Fibroblast of peridontal ligament (primary cell): ENCODE results near the gene APC2.
"Not testable (repeated sequence)": the region's sequence is repeated elsewhere in the genome, so short reads cannot be mapped to it uniquely, and the experiment has no call there.

ENCODE experiments used
- DNase-seq: peaks from one replicate; pipeline ENCODE4 v3.0.0-alpha.2; 2010; ENCODE audit errors: extremely low read depth

APC2 gene

DNA sequence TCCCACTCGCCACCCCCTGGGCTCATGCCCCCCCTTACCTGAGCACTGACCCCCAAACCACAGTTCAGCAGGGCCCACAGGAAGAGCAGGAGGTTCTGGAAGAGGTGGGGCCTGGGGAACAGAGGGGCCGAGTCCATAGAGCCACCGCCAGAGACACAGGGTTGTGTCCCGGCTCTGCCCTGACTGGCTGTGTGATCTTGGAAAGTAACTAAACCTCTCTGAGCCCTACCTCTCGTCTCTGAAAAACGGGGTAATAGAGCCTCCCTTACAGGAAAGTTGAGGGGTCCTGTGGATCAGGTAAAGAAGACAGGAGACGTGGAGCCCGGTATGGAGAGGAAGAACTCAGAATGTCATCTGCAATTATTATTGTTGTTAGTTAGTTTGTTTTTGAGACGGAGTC is 60.9 kb downstream of the APC2 start:
- DNase-seq, result no peak

DNA sequence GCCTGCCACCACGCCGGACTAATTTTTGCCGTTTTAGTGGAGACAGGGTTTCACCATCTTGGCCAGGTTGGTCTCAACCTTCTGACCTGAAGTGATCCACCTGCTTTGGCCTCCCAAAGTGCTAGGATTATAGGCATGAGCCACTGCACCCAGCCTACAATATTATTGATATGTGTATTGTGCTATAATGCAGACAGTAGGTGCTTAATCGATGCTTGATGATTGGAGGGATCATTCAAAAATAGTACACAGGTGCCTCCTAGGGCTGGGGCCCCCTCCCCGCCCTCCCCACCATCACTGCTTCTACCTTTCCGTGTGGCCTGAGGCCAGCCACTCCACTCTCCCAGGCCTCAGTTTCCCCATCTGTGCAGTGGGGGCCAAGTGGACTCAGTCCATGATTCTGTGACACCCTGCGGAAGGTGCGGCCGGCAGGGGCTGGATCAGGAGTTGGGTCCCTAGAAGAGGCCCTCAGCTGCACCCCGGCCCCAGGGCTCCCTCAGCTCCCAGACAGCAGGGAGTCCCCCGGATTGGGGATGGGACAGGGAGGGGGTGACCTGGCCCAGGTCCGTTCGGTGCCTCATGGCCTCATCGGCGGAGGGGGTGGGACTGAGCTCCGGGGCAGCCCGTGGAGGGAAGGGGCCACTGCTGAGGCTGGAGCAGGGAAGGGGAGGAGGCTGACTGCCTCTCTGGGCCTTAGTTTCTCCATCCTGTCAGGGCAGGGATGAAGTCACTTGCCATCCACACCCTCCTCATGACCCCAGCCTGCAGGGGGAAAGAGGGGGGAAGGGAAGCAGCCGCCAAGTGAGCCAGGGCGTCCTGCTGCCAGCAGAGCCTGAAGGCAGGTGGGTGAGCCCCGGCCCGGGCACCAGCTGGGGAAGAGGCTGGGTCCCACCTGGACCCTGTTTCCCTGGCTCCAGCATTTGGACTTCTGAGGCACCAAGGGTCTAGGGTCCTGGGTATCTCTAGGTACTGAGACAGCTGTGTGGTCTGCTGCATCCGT is 61.7 kb downstream of the APC2 start:
- DNase-seq, result no peak

DNA sequence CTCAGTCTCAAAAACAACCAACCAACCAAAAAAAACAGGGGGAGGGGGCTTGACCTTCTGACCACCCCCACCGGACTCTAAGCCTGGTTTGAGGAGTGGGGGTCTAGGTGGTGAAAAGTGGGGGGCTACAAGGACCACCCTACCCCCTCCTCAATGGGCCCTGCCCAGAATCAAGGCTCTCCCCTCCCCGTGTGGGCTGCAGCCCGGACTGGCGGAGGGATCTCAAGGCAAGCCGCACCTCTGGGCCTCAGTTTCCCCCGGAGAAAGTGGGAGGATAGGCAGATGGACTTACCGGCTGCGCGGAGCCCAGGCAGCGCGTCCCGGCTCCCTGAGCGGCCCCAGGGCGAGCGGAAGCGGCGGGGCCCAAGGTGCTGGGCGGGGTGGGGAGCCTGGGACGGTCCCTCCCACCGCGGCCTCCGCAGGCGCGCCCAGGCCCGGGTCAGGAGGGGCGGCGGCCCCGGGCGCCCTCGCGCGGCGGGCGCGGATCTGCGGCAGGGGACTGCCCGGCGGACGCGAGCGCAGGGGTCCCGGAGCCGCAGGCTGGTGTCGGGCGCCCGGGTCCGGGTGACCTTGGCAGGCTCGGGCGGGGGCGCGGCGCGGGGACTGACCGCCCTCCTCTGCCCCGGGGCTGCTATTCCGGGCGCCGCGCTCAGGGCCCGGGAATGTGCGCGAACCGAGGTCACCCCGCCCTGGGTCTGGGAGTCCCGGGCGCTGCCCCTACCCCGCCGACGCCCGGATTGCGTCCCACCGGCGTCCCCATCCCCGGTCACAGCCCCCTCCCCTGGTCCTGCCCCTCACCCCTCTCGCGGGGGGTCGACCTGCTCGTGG is 63.0 kb downstream of the APC2 start, which contains the start of gene ADAMTSL5:
ADAMTSL5 (minus strand) TSS at position 349 of the 828 bp plus-strand sequence. CDS start 2,076 bp downstream, outside the sequence.
- peak; percentile 26 for DNase-seq

DNA sequence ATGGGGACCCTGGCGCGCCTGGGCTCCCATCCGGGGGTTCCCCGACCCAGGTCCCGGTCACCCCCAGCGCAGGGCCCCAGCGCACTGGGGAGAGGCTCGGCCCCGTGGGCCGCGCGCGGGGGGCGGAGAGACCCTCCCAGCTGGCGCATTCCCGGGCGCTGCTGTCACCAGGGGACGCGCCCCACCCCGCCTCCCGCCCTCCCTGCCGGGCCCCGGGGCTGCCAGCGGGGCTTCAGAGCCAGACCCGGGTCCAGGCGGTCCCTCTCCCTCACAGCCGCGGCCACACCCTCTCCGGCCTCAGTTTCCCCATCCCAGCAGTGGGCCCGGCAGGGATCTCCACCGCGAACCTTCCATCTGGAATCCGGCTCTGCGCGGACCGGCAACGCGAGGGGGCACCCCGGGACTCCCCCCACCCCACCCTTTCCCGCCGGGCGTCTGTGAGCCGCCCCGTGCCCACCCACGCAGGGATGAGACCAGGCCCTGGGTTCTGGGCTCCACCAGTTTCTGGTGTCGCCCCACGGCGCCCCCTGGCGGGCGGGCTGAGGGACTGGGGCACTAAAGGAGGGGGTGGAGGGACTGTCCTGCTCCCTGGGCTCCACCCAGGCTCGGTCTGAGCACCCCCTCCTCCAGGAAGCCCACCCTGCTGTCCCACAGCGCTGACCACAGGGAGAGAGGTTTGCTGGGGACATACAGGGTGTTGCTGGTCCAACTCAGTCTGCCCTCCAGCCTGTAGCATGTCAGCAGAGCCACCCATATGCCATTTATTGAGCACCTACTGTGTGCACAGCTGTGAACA is 63.8 kb downstream of the APC2 start:
- DNase-seq, result peak; percentile 43

DNA sequence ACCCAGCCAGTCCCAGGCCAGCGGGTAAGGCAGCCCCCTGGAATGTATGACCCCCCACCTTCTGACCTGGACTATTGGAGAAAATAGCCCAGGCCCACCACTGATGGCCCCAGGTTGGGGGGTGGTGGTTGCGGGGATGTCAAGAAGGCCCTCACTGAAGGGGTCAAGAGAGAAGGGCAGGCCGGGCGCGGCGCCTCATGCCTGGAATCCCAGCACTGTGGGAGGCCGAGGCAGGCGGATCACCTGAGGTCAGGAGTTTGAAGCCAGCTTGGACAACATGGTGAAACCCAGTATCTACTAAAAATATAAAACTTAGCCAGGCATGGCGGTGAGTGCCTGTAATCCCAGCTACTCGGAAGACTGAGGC is 64.4 kb downstream of the APC2 start:
- no peak for DNase-seq

DNA sequence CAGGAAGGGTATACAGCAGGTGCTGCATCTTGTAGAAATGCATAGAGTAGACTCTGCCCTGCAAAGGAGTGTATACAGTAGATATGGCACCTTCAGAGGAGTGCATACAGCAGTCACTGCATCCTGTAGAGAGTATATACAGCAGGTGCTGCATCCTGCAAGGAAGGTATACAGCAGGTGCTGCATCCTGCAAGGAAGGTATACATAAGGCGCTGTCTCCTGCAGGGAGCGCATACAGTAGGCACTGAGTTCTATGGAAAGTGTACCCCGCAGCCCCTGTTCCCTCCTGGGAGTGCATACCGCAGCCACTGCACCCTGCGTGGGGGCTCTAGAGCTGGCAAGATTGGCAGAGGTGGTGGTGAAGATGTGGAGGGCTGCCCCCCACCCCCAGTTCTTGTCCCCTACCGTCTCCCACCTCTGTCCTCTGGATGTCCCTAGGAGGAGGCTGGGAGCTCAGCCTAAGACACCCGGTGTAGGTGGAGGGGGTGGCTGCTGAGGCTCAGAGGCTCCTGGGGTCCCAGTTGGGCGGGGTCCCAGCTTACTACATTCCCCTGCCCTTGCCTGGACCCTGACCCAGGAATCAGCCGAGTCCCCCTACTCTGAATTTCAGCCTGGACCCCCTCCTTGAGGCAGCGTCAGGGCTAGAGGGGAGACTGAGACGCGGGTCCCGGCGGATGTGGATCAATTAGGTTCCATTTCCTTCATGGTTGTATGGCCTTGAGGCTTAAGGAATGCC is 65.2 kb downstream of the APC2 start:
- no peak for DNase-seq

DNA sequence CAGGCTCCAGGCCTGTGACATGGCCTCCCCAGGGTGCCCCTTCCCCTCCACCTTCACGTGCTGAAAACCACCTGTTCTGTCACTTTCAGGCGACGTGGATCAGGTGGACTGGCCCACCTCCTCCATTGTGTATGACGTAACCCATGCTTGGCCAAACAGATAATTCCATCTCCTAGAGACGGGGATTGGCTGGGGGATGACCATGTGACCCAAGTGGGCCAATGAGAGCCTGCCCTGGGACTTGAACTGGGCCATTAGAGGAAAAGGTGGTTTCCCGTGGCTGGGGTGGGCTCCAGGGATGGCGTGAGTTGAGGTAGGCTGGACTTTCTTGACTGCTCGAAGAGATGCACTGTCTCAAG is 66.5 kb downstream of the APC2 start:
- no peak for DNase-seq

DNA sequence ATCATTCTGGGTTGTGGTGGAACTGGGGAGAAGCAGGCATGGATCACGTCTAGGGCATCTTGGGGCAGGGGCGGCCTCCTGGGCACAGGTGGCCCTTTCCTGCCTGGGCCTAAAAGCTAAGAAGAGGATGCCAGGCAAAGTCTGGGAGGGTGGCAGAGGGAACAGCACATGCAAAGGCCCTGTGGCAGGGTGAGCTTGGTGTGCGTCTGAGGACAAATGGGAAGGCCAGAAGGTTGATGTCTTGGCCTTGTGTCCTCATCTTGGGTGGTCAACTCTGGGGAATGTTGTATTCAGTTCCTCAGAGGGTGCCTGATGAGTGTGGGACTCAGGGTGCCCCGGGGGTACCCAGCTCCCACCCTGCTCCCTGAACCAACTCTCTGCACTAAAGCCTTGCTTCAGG is 68.5 kb downstream of the APC2 start:
- DNase-seq, result no peak

DNA sequence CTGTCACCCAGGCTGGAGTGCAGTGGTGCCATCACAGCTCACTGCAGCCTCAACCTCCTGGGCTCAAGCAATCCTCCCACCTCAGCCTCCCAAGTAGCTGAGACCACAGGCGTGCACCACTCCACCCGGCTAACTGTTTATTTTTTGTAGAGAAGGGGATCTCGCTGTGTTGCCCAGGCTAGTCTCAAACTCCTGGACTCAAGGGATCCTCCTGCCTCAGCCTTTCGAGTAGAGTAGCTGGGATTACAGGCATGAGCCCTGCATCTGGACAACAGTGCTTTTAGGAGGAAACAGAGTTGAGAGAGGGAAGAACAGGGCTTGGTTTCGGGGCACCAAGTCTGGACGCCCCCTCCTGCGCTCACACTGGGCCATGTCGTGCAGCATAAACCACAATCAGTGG is 69.9 kb downstream of the APC2 start:
- DNase-seq, result not testable (repeated sequence)

DNA sequence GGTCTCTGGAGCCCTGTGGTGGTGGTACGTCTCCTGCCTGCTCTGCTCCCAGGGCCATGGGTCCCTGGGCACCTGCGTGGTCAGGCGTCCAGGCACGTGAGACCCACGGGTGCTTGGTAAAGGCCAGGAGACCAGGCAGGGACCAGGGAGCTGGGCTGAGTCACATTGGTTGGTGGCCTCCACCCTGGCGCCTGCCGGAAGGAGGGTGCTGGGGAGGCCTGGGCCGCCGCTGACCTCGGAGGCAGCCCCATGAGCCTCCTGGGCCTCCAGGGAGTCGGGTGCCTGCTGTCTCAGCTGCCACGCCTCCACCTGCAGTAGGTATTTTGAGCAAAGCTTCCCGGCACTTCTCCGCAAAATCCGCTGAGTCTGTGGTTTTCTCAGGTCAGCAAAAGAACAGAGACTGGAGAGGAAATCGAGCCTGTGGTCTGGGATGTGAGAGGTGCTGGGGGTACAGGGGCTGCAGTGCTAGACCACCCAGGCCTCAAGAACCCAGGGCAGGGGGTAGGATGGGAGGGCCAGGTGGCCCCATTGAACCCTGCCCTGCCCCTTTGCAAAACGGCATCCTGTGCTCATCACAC is 70.4 kb downstream of the APC2 start:
- DNase-seq, result no peak

DNA sequence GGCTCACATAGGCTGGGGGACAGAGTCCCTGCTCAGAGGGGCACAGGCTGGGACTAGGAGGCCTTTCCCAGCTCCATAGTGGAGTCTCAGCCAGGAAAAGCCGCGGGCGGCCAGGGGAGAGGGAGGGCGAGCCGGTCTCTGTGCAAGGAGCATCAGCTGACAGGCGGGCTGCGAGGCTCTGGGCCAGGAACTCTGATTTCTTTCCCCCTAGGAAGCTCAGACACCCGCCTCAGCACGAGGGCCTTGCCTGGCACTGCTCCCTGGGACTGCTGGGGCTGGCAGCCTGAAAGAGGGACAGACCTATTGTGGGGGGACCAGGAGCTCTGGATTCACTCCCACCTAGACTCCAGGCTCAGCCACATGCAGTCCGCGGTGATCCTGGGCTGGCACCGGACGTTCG is 71.7 kb downstream of the APC2 start:
- no peak for DNase-seq

DNA sequence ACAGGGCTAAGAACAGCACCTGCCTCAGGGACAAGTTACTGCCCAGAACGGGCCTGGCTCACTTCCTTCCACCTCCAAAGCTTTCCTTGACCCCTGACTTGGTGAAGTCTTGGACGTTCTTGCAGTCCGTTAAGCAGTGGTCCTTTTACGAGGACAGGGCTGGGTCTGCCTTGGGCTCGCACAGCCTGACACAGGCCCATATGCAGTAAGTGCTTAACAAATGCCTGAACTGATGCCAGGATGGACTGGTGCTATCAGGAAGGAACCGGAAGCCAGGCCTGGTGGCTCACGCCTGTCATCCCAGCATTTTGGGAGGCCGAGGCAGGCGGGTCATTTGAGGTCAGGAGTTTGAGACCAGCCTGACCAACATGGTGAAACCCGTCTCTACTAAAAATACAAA is 72.1 kb downstream of the APC2 start:
- no peak for DNase-seq

DNA sequence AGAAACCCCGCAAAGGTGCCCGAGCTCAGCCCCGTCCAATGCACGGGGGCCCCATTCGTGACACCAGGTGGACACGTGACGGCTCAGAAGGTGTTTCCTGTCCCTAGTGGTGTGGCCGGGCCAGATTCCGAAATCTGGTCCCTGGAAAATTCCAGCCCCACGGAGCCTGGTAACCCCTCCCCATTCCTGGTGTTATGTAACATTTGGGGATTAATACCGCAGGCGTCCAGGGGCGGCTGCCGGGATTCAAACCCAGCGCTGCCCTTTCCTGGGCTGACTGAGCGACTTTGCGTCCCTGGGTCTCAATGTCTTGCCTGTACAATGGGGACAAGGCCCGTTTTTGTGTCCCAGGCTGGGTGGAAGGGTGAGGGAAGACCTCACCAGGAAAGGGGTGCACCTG is 72.9 kb downstream of the APC2 start:
- DNase-seq, result no peak
